Pancreas (tissue), 10 donors: ENCODE measurements around the gene CASZ1. TPM values are rescaled to one million over a fixed set of nuclear protein-coding genes. Genes with fewer than 3 reads are reported as not detected.
A peak's percentile ranks its signal among the peaks of the same experiment; 100 is the strongest.

Source experiments
- ATAC-seq, 4 donors: fragments of 200-7000 bp; cut with Tn5 transposase; one replicate each; pipeline versions ENCODE4 v1.8.0 to v1.9.1; 2020; ENCODE audit warnings: mild to moderate bottlenecking in 4 of 4, moderate library complexity in 4 of 4
- DNase-seq, 6 donors: peaks; one replicate each; pipeline ENCODE4 v3.0.0-alpha.2; 2020
- FAIRE-seq: peaks from 2 replicates; lab custom pipeline; 2012; peaks lifted over from hg19 to GRCh38; lab: Jason Lieb, UNC
- H3K27ac ChIP-seq, 4 donors: fragments of 200-600 bp; sonication (generic); 1 replicate in 3 of 4; 2 replicates in 1 of 4; pipeline versions ENCODE4 v1.5.0 to v1.8.0; 2020
- H3K27me3 ChIP-seq, 4 donors: fragments of 200-600 bp; one replicate each; pipeline ENCODE4 v1.8.0; 2021
- H3K36me3 ChIP-seq, 3 donors: fragments of 200-600 bp; sonication (generic) in 1 of 3; one replicate each; pipeline versions ENCODE4 v1.5.0 to v1.8.0; 2020 to 2021
- H3K4me1 ChIP-seq, 3 donors: fragments of 200-600 bp; one replicate each; pipeline ENCODE4 v1.8.0; 2021
- H3K4me3 ChIP-seq, 4 donors: fragments of 200-600 bp; sonication (generic) in 2 of 4; one replicate each; pipeline versions ENCODE4 v1.5.0 to v1.8.0; 2020 to 2021
- H3K9me3 ChIP-seq, 4 donors: fragments of 200-600 bp; one replicate each; pipeline ENCODE4 v1.8.0; 2021
- CTCF ChIP-seq, 4 donors: fragments of 200-600 bp; sonication (generic) in 3 of 4; IDR thresholded peaks; one replicate each; pipeline versions ENCODE4 v1.5.0 to v1.8.0; 2021; ENCODE audit warnings: antibody characterized with exemption in 4 of 4
- WGBS, 2 donors: extraction: QIAGEN DNeasy Blood & Tissue Kit; methylation state at CpG; one replicate each; pipeline ENCODE4 v1.1.7; 2013; 5-methylcytosine and 5-hydroxymethylcytosine counted together
- intact Hi-C, 3 donors: fragments of 100-400 bp; cut with DNase I; formaldehyde crosslinking; loops; one replicate each; pipeline versions ENCODE4 v1.11.1 to v1.14.2; 2022
- polyA plus RNA-seq, 2 donors: library from polyadenylated mRNA; stranded (reverse); fragments of 200-250 nt; gene quantifications; one replicate each; pipeline ENCODE4 v1.2.3, GENCODE V29; 2013
- total RNA-seq, 6 donors: library from RNA; stranded (reverse); fragmentation: NEBNext Ultra II Directional in 4 of 6; extraction: Animal tissue kit (Norgen Biotek cat#: 25700) in 4 of 6; gene quantifications; one replicate each; pipeline versions ENCODE4 v1.2.1 to v1.2.4, GENCODE V29; 2021 to 2023
- donor health status: healthy with polysubstance abuse.
- donor health status: DM: no; HTN: no; CAD: no; lungs with moderate emphysema.
- donor health status: DM: no; HTN: no; CAD: no.
- donor health status: control.
- donor health status: control.
- donor health status: Bipolar disorder and iron deficiency.
- donor health status: DM: yes; HTN: yes; CAD: no.
- donor health status: DM: no; HTN: no; CAD: no.
- donor health status: DM: no; HTN: no; CAD: no.
- donor health status: DM: yes; HTN: yes; CAD: no.

CASZ1 gene
- total and polyA plus RNA-seq, 8 donors: 6.7 to 18.9 (median 13.8) TPM

GRCh38 chr1:10833630-10834557 is 37.4 kb upstream of the CASZ1 start:
- no peak for TF ChIP-seq CTCF (IDR thresholded peaks at IDR 0.05)
- H3K4me3 ChIP-seq: no peak overlapping the region
- 69 to 72% methylated on average over 9 of the region's 9 CpGs for WGBS, 2 donors
- intact Hi-C loops: no loop called here
- H3K4me1 ChIP-seq: no peaks in the 10 kb centered on the region
- no peaks in the 10 kb centered on the region for H3K36me3 ChIP-seq
- ATAC-seq (peak in 1 of 4 donors; percentile 9), DNase-seq (no peak), FAIRE-seq (no peak)
- no peaks in the 10 kb centered on the region for H3K27me3 ChIP-seq
- no peak overlapping the region for H3K27ac ChIP-seq
- H3K9me3 ChIP-seq: no peaks in the 10 kb centered on the region

GRCh38 chr1:10832703-10833102 is 36.3 kb upstream of the CASZ1 start:
- H3K27me3 ChIP-seq: no peaks in the 10 kb centered on the region
- no peak for DNase-seq
- no peak overlapping the region for H3K27ac ChIP-seq
- FAIRE-seq: no peak
- 66 to 67% methylated on average over 3 of the region's 3 CpGs for WGBS, 2 donors
- no peaks in the 10 kb centered on the region for H3K9me3 ChIP-seq
- TF ChIP-seq CTCF (IDR thresholded peaks at IDR 0.05): no peak
- H3K4me1 ChIP-seq: no peaks in the 10 kb centered on the region
- intact Hi-C loops: no loop called here
- H3K4me3 ChIP-seq: no peak overlapping the region
- no peaks in the 10 kb centered on the region for H3K36me3 ChIP-seq
- ATAC-seq: no peak

- no peak for TF ChIP-seq CTCF (IDR thresholded peaks at IDR 0.05)
- no peak for FAIRE-seq
- WGBS, 2 donors: 77 to 78% methylated on average over 10 of the region's 10 CpGs
- H3K36me3 ChIP-seq: no peaks in the 10 kb centered on the region
- H3K4me3 ChIP-seq: no peak overlapping the region
- H3K9me3 ChIP-seq: no peaks in the 10 kb centered on the region
- no peaks in the 10 kb centered on the region for H3K4me1 ChIP-seq
- peak in 1 of 4 donors; percentile 9 for ATAC-seq
- no peaks in the 10 kb centered on the region for H3K27me3 ChIP-seq
- DNase-seq: no peak
- H3K27ac ChIP-seq: no peak overlapping the region
- intact Hi-C loops: no loop called here
Measured at GRCh38 chr1:10830961-10831668, 34.7 kb upstream of the CASZ1 start.

GRCh38 chr1:10829965-10830515 is 33.6 kb upstream of the CASZ1 start:
- ATAC-seq (no peak), FAIRE-seq (no peak), DNase-seq (no peak)
- H3K4me3 ChIP-seq: no peak overlapping the region
- H3K9me3 ChIP-seq: no peaks in the 10 kb centered on the region
- H3K36me3 ChIP-seq: no peaks in the 10 kb centered on the region
- WGBS, 2 donors: 85% methylated on average over 17 of the region's 17 CpGs
- no peaks in the 10 kb centered on the region for H3K27me3 ChIP-seq
- H3K4me1 ChIP-seq: no peaks in the 10 kb centered on the region
- intact Hi-C loops: no loop called here
- TF ChIP-seq CTCF (IDR thresholded peaks at IDR 0.05): no peak
- H3K27ac ChIP-seq: no peak overlapping the region
